NT2/D1 (cell line): ENCODE measurements around the gene SLC2A4RG.

Source experiments
- SUZ12 ChIP-seq: IDR thresholded peaks from 2 replicates; pipeline ENCODE4 v1.6.1; 2011; ENCODE audit not compliant: insufficient read length, insufficient read depth; ENCODE audit errors: extremely low read depth
- YY1 ChIP-seq: IDR thresholded peaks from 2 replicates; pipeline ENCODE4 v1.6.1; 2011; ENCODE audit not compliant: insufficient read length, insufficient read depth
- ZNF274 ChIP-seq: IDR thresholded peaks from 2 replicates; pipeline ENCODE4 v1.6.1; 2011; ENCODE audit warnings: mild to moderate bottlenecking, low read depth, low read length

DNA sequence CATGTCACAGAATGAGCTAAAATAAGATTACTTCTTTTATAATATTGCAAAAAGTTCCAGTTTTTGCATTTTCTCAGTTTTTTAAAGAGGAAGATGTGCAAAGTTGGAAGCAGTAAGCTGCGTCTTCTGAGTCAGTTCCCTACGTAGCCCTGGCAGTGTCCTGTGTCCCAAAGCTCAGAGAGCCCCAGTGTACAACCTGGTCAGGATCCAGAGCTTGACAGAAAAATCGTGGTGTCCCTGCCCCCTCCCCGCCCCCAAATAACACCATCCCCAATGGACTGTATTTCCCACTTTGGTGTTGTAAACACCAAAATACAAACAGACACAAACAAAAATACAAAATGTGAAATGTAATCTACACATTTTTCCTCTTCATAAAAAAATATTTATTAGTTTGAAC, 4.6 kb downstream of the SLC2A4RG start:
- TF ChIP-seq YY1 (no peak), SUZ12 (no peak), ZNF274 (no peak)
